Vagina (tissue), 2 donors: ENCODE data around the gene LYL1.

Experiments
- POLR2A ChIP-seq, 2 donors: fragments of 450-650 bp; IDR thresholded peaks; one replicate each; pipeline ENCODE4 v1.6.1; 2017; ENCODE audit warnings: antibody characterized with exemption in 2 of 2, mild to moderate bottlenecking in 2 of 2, moderate library complexity in 2 of 2
- POLR2AphosphoS5 ChIP-seq, 2 donors: sonication (generic); formaldehyde crosslinking; IDR thresholded peaks; one replicate each; pipeline ENCODE4 v1.9.0; 2017; ENCODE audit warnings: antibody characterized with exemption in 2 of 2, mild to moderate bottlenecking in 2 of 2, low read depth in 1 of 2; ENCODE audit not compliant: insufficient read depth in 1 of 2
- TF ChIP-seq, protein P1 (sequence below), 3 experiments: fragments of 450-650 bp in 2 of 3; fragments of 200-600 bp in 1 of 3; sonication (generic) in 1 of 3; IDR thresholded peaks; one replicate each; pipeline ENCODE4 v1.5.1; 2017 to 2019; ENCODE audit warnings: antibody characterized with exemption in 3 of 3, mild to moderate bottlenecking in 2 of 3, moderate library complexity in 2 of 3

- TF ChIP-seq, protein P1, sequence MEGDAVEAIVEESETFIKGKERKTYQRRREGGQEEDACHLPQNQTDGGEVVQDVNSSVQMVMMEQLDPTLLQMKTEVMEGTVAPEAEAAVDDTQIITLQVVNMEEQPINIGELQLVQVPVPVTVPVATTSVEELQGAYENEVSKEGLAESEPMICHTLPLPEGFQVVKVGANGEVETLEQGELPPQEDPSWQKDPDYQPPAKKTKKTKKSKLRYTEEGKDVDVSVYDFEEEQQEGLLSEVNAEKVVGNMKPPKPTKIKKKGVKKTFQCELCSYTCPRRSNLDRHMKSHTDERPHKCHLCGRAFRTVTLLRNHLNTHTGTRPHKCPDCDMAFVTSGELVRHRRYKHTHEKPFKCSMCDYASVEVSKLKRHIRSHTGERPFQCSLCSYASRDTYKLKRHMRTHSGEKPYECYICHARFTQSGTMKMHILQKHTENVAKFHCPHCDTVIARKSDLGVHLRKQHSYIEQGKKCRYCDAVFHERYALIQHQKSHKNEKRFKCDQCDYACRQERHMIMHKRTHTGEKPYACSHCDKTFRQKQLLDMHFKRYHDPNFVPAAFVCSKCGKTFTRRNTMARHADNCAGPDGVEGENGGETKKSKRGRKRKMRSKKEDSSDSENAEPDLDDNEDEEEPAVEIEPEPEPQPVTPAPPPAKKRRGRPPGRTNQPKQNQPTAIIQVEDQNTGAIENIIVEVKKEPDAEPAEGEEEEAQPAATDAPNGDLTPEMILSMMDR (IDR thresholded peaks at IDR 0.05) = no peak
- TF ChIP-seq POLR2A (IDR thresholded peaks at IDR 0.05) = no peak
- no peak for TF ChIP-seq POLR2AphosphoS5 (IDR thresholded peaks at IDR 0.05; ENCODE audit: insufficient read depth in 1 of 2, low read depth in 1 of 2)
Observed at GRCh38 chr19:13053238-13053637, 49.4 kb downstream of the LYL1 start.
